MM.1S (cell line): ENCODE results near the gene NUFIP2.
A peak's percentile ranks its signal among the peaks of the same experiment; 100 is the strongest.

ENCODE experiments used
- DNase-seq: peaks from one replicate; pipeline ENCODE4 v3.0.0-alpha.2; 2015
- H2AFZ ChIP-seq: fragments of 300-600 bp; sonication (generic); 2 replicates; pipeline ENCODE4 v1.6.0; 2016; ENCODE audit warnings: antibody characterized with exemption, low read length
- H3F3A ChIP-seq: fragments of 300-600 bp; sonication (generic); 2 replicates; pipeline ENCODE4 v1.6.1; 2016; ENCODE audit warnings: mild to moderate bottlenecking, antibody characterized with exemption, low read length, moderate library complexity, mixed read lengths; ENCODE audit not compliant: insufficient read depth
- H3K27ac ChIP-seq: fragments of 300-600 bp; sonication (generic); 2 replicates; pipeline ENCODE4 v1.5.1; 2016; ENCODE audit warnings: mild to moderate bottlenecking, low read length
- H3K27me3 ChIP-seq: fragments of 300-600 bp; sonication (generic); replicated peaks from 2 replicates; pipeline ENCODE4 v1.6.0; 2016; ENCODE audit warnings: low read length; ENCODE audit not compliant: insufficient read depth
- H3K36me3 ChIP-seq: fragments of 300-600 bp; sonication (generic); replicated peaks from 2 replicates; pipeline ENCODE4 v1.6.1; 2016; ENCODE audit warnings: mild to moderate bottlenecking, low read length, mixed read lengths; ENCODE audit not compliant: insufficient read depth
- H3K4me1 ChIP-seq: fragments of 300-600 bp; sonication (generic); 2 replicates; pipeline ENCODE4 v1.6.1; 2016; ENCODE audit warnings: low read length, mixed read lengths
- H3K4me2 ChIP-seq: fragments of 300-600 bp; sonication (generic); 2 replicates; pipeline ENCODE4 v1.6.0; 2016; ENCODE audit warnings: low read depth, low read length
- H3K4me3 ChIP-seq: fragments of 300-600 bp; sonication (generic); 2 replicates; pipeline ENCODE4 v1.5.1; 2016; ENCODE audit warnings: low read length, mixed read lengths
- H3K79me2 ChIP-seq: fragments of 300-600 bp; sonication (generic); 2 replicates; pipeline ENCODE4 v1.6.1; 2016; ENCODE audit warnings: mixed run types, low read length, mixed read lengths
- H3K9ac ChIP-seq: fragments of 300-600 bp; sonication (generic); 2 replicates; pipeline ENCODE4 v1.6.1; 2016; ENCODE audit warnings: low read length, mixed read lengths
- H3K9me2 ChIP-seq: fragments of 300-600 bp; sonication (generic); replicated peaks from 2 replicates; pipeline ENCODE4 v1.6.1; 2016; ENCODE audit warnings: mild to moderate bottlenecking, low read length, mixed read lengths; ENCODE audit not compliant: insufficient read depth
- H3K9me3 ChIP-seq: fragments of 300-600 bp; sonication (generic); replicated peaks from 2 replicates; pipeline ENCODE4 v1.6.1; 2016; ENCODE audit warnings: mild to moderate bottlenecking, low read length, mixed read lengths; ENCODE audit not compliant: insufficient read depth
- H4K20me1 ChIP-seq: fragments of 300-600 bp; sonication (generic); 2 replicates; pipeline ENCODE4 v1.6.1; 2016; ENCODE audit warnings: mild to moderate bottlenecking, low read length, moderate library complexity, mixed read lengths; ENCODE audit not compliant: insufficient read depth
- EZH2 ChIP-seq: fragments of 300-600 bp; sonication (generic); optimal IDR thresholded peaks from 2 replicates; pipeline ENCODE3; 2017; ENCODE audit warnings: low read depth, mild to moderate bottlenecking, antibody characterized with exemption, low read length, mixed read lengths
- EZH2phosphoT487 ChIP-seq: fragments of 300-600 bp; sonication (generic); IDR thresholded peaks from 2 replicates; pipeline ENCODE4 v1.6.1; 2018; ENCODE audit warnings: antibody characterized with exemption, low read length
- TF ChIP-seq, protein P1 (sequence below): fragments of 300-600 bp; sonication (generic); IDR thresholded peaks from 2 replicates; pipeline ENCODE4 v1.5.1; 2016; ENCODE audit warnings: antibody characterized with exemption, low read length, mixed read lengths

NUFIP2 gene

DNA sequence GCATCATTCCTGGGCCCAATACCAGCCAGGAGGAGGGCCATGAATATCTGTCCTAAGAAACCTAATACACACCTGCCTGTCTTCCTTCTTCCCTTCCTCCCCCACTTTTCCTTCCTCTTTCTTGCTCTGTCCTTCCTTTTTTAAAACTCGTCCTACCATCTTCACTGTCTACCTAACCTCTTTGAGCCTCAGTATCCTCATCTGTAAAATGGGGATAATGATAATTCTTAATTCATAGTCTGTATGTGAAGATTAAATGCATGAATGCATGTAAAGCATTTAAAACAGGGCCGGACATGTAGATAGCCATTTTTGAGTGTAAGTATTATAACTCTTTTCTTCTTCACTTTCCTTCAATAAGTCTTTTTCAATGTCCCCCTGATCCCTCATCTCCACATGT lies 46.7 kb downstream of the NUFIP2 start:
- no peaks in the 10 kb centered on the region for H3K79me2 ChIP-seq
- H3K36me3 ChIP-seq: no peaks in the 10 kb centered on the region
- H3K27ac ChIP-seq: no peak overlapping the region
- H3K9me3 ChIP-seq: no peaks in the 10 kb centered on the region
- H3K4me2 ChIP-seq: no peak overlapping the region
- no peak overlapping the region for H3K4me3 ChIP-seq
- no peak for DNase-seq
- no peak overlapping the region for H3K9ac ChIP-seq
- H3K9me2 ChIP-seq: no peaks in the 10 kb centered on the region
- H2AFZ ChIP-seq: no peak overlapping the region
- H3K4me1 ChIP-seq: peaks cover 11% of the 10 kb centered on the region; the same call in 1 of the 2 replicates
- no peaks in the 10 kb centered on the region for H3K27me3 ChIP-seq
- TF ChIP-seq EZH2 (no peak), EZH2phosphoT487 (no peak)
- TF ChIP-seq, protein P1, sequence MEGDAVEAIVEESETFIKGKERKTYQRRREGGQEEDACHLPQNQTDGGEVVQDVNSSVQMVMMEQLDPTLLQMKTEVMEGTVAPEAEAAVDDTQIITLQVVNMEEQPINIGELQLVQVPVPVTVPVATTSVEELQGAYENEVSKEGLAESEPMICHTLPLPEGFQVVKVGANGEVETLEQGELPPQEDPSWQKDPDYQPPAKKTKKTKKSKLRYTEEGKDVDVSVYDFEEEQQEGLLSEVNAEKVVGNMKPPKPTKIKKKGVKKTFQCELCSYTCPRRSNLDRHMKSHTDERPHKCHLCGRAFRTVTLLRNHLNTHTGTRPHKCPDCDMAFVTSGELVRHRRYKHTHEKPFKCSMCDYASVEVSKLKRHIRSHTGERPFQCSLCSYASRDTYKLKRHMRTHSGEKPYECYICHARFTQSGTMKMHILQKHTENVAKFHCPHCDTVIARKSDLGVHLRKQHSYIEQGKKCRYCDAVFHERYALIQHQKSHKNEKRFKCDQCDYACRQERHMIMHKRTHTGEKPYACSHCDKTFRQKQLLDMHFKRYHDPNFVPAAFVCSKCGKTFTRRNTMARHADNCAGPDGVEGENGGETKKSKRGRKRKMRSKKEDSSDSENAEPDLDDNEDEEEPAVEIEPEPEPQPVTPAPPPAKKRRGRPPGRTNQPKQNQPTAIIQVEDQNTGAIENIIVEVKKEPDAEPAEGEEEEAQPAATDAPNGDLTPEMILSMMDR: no peak
- H4K20me1 ChIP-seq: no peaks in the 10 kb centered on the region
- 0 out of 2 replicates have a peak, but pooled peaks cover 7% of the 10 kb centered on the region for H3F3A ChIP-seq

DNA sequence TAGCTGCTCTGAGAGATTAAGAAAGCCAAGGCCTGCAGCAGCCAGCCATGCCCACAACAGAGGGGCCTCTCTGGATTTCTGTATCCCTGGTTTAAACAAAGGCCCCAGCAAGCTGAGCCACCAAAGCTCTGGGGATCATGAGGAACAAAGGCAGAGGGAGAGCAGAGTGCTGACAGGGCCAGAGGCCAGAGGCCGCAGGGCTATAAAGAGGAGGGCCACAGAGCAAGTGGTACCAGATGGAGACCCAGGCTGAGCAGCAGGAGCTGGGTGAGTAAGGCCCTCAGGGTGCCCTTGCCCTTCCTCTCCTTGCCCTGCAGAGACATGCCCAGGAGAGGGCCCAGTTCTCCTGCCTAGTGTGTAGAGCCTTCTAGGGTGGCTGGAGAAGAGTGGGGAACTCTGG lies 47.3 kb downstream of the NUFIP2 start, which contains the start of gene CRYBA1:
CRYBA1 (plus strand) TSS at position 232 of the 400 bp plus-strand sequence; CDS start at position 237, 5 bp downstream.
- DNase-seq: no peak
- TF ChIP-seq EZH2 (no peak), EZH2phosphoT487 (no peak)
- TF ChIP-seq, protein P1: no peak
- Histone ChIP-seq H3K27me3 (no peaks in the 10 kb centered on the region), H3K4me1 (peaks cover 11% of the 10 kb centered on the region; the same call in 1 of the 2 replicates), H3K9ac (no peak within 1 kb of the TSS), H3K36me3 (no peaks in the 10 kb centered on the region), H3K9me2 (no peaks in the 10 kb centered on the region), H2AFZ (no peak within 1 kb of the TSS), H3K27ac (no peak within 1 kb of the TSS), H3K9me3 (no peaks in the 10 kb centered on the region), H3K79me2 (no peaks in the 10 kb centered on the region), H3K4me3 (no peak within 1 kb of the TSS), H3F3A (0 out of 2 replicates have a peak, but pooled peaks cover 2% of the 10 kb centered on the region), H4K20me1 (no peaks in the 10 kb centered on the region), H3K4me2 (0 out of 2 replicates have a peak within 1 kb of the TSS, but pooled peaks have one; percentile 4)

DNA sequence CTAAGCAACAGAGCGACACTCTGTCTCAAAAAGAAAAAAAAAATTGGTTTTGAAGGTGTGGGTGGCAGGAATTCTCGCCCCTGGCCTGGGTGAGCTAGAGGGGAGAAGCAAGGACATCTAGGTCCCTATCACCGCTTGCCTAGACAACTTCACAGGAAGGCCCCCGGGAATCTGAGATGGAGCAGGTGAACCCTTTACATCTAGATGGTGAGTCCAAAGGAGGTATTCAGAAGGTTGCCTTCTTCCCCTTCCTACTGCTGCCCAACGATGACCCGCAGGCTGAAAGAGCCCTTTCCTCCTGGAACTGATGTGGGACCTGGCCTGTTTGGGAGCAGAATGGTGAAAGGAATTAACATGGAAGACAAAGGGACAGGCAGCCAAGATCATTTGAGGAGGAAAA lies 48.5 kb downstream of the NUFIP2 start:
- Histone ChIP-seq H3K27me3 (no peaks in the 10 kb centered on the region), H3F3A (no peaks in the 10 kb centered on the region), H3K9ac (no peak overlapping the region), H3K36me3 (no peaks in the 10 kb centered on the region), H3K9me2 (no peaks in the 10 kb centered on the region), H3K4me3 (no peak overlapping the region), H3K4me2 (no peak overlapping the region), H3K9me3 (no peaks in the 10 kb centered on the region), H4K20me1 (no peaks in the 10 kb centered on the region), H3K27ac (no peak overlapping the region), H3K79me2 (no peaks in the 10 kb centered on the region), H2AFZ (no peak overlapping the region), H3K4me1 (peaks cover 11% of the 10 kb centered on the region; the same call in 1 of the 2 replicates)
- TF ChIP-seq, protein P1: no peak
- no peak for TF ChIP-seq EZH2
- TF ChIP-seq EZH2phosphoT487: no peak
- no peak for DNase-seq
